B cell (primary cell): ENCODE results near the gene VWA7. TPM values are rescaled to one million over a fixed set of nuclear protein-coding genes. Genes with fewer than 3 reads are reported as not detected.

Experiments used
- ATAC-seq: fragments of 200-7000 bp; cut with Tn5 transposase; one replicate; pipeline ENCODE4 v1.10.0; 2021; ENCODE audit warnings: low read depth, mild to moderate bottlenecking, moderate number of reproducible peaks, moderate library complexity
- CTCF ChIA-PET: fragments of 350-600 bp; sonication (Branson Sonifier 250); formaldehyde crosslinking; loops from one replicate; lab custom pipeline; 2021; ENCODE audit warnings: antibody characterized with exemption, inconsistent platforms; lab: Charles Lee
- POLR2A ChIA-PET: fragments of 350-600 bp; sonication (Branson Sonifier 250); formaldehyde crosslinking; loops from one replicate; lab custom pipeline; 2021; ENCODE audit warnings: antibody characterized with exemption; lab: Charles Lee
- DNase-seq: peaks from one replicate; pipeline ENCODE4 v3.0.0; 2013
- H2AFZ ChIP-seq: 2 replicates; pipeline ENCODE4 v1.6.1; 2012; ENCODE audit warnings: mild to moderate bottlenecking, low read depth, low read length; ENCODE audit not compliant: insufficient read depth, poor library complexity, severe bottlenecking
- H3K27ac ChIP-seq, 2 donors: 1 replicate in 1 of 2; 2 replicates in 1 of 2; pipeline ENCODE4 v1.5.1; 2012 to 2013; ENCODE audit warnings: low read length in 2 of 2, mild to moderate bottlenecking in 2 of 2, moderate library complexity in 1 of 2
- H3K27me3 ChIP-seq, 4 experiments: fragments of 200-600 bp in 1 of 4; sonication (generic) in 1 of 4; replicated peaks in 1 of 4; 1 replicate in 2 of 4; 2 replicates in 2 of 4; pipeline versions ENCODE4 v1.6.1 to v1.7.0; 2013 to 2016; ENCODE audit warnings: low read length in 3 of 4, mild to moderate bottlenecking in 2 of 4, mixed read lengths in 1 of 4, moderate library complexity in 1 of 4; ENCODE audit not compliant: insufficient read depth in 4 of 4, control insufficient read depth in 3 of 4; ENCODE audit errors: control extremely low read depth in 1 of 4
- H3K36me3 ChIP-seq, 2 experiments: replicated peaks in 1 of 2; 1 replicate in 1 of 2; 2 replicates in 1 of 2; pipeline versions ENCODE4 v1.6.1 to v1.7.1; 2013; ENCODE audit warnings: low read length in 1 of 2; ENCODE audit not compliant: insufficient read depth in 2 of 2, control insufficient read depth in 1 of 2; ENCODE audit errors: control extremely low read depth in 1 of 2, extremely low read depth in 1 of 2
- H3K4me1 ChIP-seq, 2 donors: fragments of 200-600 bp in 1 of 2; sonication (generic) in 1 of 2; 1 replicate in 1 of 2; 2 replicates in 1 of 2; pipeline versions ENCODE4 v1.5.1 to v1.6.1; 2013 to 2017; ENCODE audit warnings: low read length in 2 of 2; ENCODE audit not compliant: control insufficient read depth in 2 of 2, insufficient read depth in 2 of 2
- H3K4me2 ChIP-seq: replicated peaks from 2 replicates; pipeline ENCODE3; 2012; ENCODE audit warnings: mild to moderate bottlenecking, low read depth, low read length; ENCODE audit not compliant: poor library complexity, severe bottlenecking
- H3K4me3 ChIP-seq, 5 experiments: fragments of 200-600 bp in 1 of 5; sonication (generic) in 1 of 5; 1 replicate in 3 of 5; 2 replicates in 2 of 5; pipeline versions ENCODE4 v1.5.1 to v1.7.0; 2011 to 2016; ENCODE audit warnings: low read length in 4 of 5, mild to moderate bottlenecking in 4 of 5, low read depth in 2 of 5, control low read depth in 1 of 5, moderate library complexity in 1 of 5; ENCODE audit not compliant: insufficient read depth in 1 of 5; ENCODE audit errors: control extremely low read depth in 1 of 5, extremely low read depth in 1 of 5
- H3K79me2 ChIP-seq: fragments of 200-600 bp; sonication (generic); one replicate; pipeline ENCODE4 v1.6.0; 2016; ENCODE audit warnings: low read length; ENCODE audit not compliant: control insufficient read depth, insufficient read depth
- H3K9ac ChIP-seq: fragments of 200-600 bp; sonication (generic); 2 replicates; pipeline ENCODE4 v1.6.1; 2017; ENCODE audit warnings: mild to moderate bottlenecking, low read length, moderate library complexity
- H3K9me3 ChIP-seq, 3 donors: one replicate each; pipeline versions ENCODE4 v1.6.1 to v1.7.1; 2013; ENCODE audit warnings: low read length in 2 of 3; ENCODE audit not compliant: control insufficient read depth in 2 of 3, insufficient read depth in 1 of 3; ENCODE audit errors: control extremely low read depth in 1 of 3
- H4K20me1 ChIP-seq: 2 replicates; pipeline ENCODE4 v1.6.0; 2012; ENCODE audit warnings: mild to moderate bottlenecking, low read length; ENCODE audit not compliant: insufficient read depth, control insufficient read depth, poor library complexity, severe bottlenecking
- H3K27ac Mint-ChIP-seq: one replicate; pipeline ENCODE4 v1.8.0; 2021; ENCODE audit warnings: mixed read lengths
- H3K27me3 Mint-ChIP-seq: one replicate; pipeline ENCODE4 v1.8.0; 2021; ENCODE audit warnings: mixed read lengths
- H3K4me1 Mint-ChIP-seq: one replicate; pipeline ENCODE4 v1.8.0; 2021; ENCODE audit warnings: mixed read lengths
- H3K4me3 Mint-ChIP-seq: one replicate; pipeline ENCODE4 v1.8.0; 2021; ENCODE audit warnings: mixed read lengths
- H3K9me3 Mint-ChIP-seq: one replicate; pipeline ENCODE4 v1.8.0; 2022; ENCODE audit warnings: mixed read lengths; ENCODE audit not compliant: insufficient read depth
- CTCF ChIP-seq: fragments of 200-600 bp; IDR thresholded peaks from one replicate; pipeline ENCODE4 v1.8.0; 2022; ENCODE audit warnings: antibody characterized with exemption, mild to moderate bottlenecking
- EZH2 ChIP-seq: IDR thresholded peaks from 2 replicates; pipeline ENCODE4 v1.6.1; 2012; ENCODE audit warnings: borderline replicate concordance, low read depth, mild to moderate bottlenecking, moderate library complexity, low read length; ENCODE audit not compliant: insufficient read depth, poor library complexity, severe bottlenecking
- WGBS: methylation state at CpG from one replicate; pipeline ENCODE4 v1.1.5; 2013; ENCODE audit warnings: missing lambda C conversion rate; ENCODE audit not compliant: insufficient coverage; 5-methylcytosine and 5-hydroxymethylcytosine counted together
- intact Hi-C: fragments of 100-400 bp; cut with micrococcal nuclease; formaldehyde crosslinking; loops from one replicate; pipeline ENCODE4 v1.10.0; 2022
- polyA plus RNA-seq: library from polyadenylated mRNA; depleted of rRNA; stranded (reverse); fragments of >200 nt; gene quantifications from 2 replicates; pipeline ENCODE4 v1.2.3, GENCODE V29; 2012
- total RNA-seq, 2 donors: library from RNA; stranded (reverse); fragments of 120-200 nt in 1 of 2; gene quantifications; 1 replicate in 1 of 2; 2 replicates in 1 of 2; pipeline versions ENCODE4 v1.2.3 to v1.2.4, GENCODE V29; 2013 to 2022

VWA7 gene
- total and polyA plus RNA-seq, 2 donors (not counting 1 experiment from before 2014, with no cell fraction given): 5.2 to 6.0 TPM

DNA sequence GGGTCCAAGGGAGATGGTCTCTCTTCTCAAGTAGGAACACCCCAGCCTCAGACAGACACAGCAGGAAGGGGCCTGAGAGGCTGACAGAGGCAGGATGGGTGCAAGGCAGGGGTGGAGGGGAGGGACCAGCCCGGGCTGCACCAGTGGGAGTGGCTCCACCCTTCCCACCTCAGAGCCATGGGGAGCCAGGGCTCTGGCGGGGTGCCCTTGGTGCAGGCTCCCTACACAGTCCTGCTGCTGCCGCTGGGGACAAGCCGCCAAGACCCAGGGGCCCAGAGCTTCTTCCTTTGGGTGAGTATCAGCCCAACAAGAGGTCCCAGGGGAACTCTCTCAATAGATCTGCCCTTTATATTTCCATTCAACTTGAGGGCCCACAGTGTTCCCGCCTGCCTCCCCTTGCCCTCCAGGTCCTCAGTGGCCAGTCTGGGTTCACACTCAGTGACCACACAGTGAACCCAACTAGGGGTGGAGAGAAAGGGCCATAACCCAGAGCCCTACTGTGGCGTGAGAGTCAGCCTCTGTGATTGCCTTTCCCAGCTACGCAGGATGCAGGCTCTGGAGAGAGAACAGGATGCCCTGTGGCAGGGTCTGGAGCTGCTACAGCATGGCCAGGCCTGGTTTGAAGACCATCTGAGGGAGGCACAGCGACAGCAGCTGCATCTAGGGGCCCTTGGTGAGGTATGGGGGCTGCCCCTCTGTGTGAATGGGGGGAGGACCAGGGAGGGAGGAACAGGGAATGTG is 14.1 kb downstream of the VWA7 start:
- H3K4me3 ChIP-seq: no peak overlapping the region

More for the DNA sequence above, 14.1 kb downstream of the VWA7 start:
- DNase-seq (no peak), ATAC-seq (no peak)
- no peak overlapping the region for H3K9ac ChIP-seq
- H3K4me1 Mint-ChIP-seq: no peaks in the 10 kb centered on the region
- no peaks in the 10 kb centered on the region for H4K20me1 ChIP-seq
- H3K27me3 Mint-ChIP-seq: no peaks in the 10 kb centered on the region
- WGBS: 93% methylated on average over 6 of the region's 8 CpGs
- ChIA-PET CTCF (interaction anchor here (0.6 to 1.2 kb wide), 2 partner anchors 33 to 1875 kb away, joined by 3 read pairs; no protein-coding TSS in a partner anchor), POLR2A (no interaction called here)
- no peaks in the 10 kb centered on the region for H3K9me3 Mint-ChIP-seq
- H3K27me3 ChIP-seq: no peaks in the 10 kb centered on the region
- no peaks in the 10 kb centered on the region for H3K9me3 ChIP-seq
- no peak overlapping the region for H3K27ac Mint-ChIP-seq
- intact Hi-C loops: no loop called here
- no peak overlapping the region for H3K27ac ChIP-seq
- no peak overlapping the region for H3K4me3 Mint-ChIP-seq
- H3K79me2 ChIP-seq: no peaks in the 10 kb centered on the region
- no peak overlapping the region for H2AFZ ChIP-seq
- no peak for TF ChIP-seq CTCF
- no peak for TF ChIP-seq EZH2
- peaks cover 0 to 14% of the 10 kb centered on the region in 2 experiments for H3K36me3 ChIP-seq
- H3K4me2 ChIP-seq: no peak overlapping the region
- no peaks in the 10 kb centered on the region for H3K4me1 ChIP-seq
